Inferior parietal cortex (tissue), 1 donor: ENCODE results near the gene GSTT2.

Experiments used
- DNase-seq: peaks from one replicate; pipeline ENCODE4 v3.0.0-alpha.2; 2016; ENCODE audit errors: extremely low spot score

Gene GSTT2

DNA sequence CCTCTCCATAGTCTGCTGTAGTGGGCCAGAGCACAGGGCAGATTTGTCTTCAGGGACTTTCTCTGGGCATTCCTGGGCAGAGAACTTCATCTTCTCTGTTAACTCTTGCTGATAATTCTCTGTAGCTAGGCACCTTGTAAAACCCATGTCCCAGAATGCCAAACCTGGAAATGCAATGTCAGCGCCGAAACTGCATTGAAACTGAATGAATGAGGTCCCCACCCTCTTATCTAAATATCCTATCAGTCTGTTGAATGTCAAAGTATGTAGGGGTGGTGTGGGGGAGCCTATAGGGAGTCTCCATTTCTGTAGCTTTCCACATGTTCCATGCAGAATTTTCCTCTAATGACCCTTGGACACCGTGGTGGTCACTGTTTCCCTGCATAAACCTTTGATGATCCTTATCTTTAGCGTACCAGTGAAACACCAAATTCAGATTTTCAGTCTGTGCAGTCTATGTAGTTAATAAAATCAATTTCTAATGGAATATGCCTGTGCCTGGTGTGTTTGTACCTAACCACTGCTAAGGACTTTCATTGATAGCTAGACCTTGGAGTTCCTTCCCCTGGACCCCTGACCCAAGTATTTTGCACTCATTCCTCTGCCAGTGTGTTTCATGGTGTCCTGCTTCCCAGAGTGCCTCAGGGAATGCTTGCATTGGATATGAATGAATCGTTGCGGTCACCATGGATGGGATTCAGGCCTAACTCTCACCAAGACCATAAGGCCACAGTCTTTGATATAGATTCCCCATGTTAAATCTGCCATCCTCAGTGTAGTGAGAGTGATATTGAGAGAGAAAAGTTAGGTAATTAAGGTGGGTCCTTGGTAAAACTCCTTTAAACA is 28.7 kb downstream of the GSTT2 start:
- DNase-seq: no peak

DNA sequence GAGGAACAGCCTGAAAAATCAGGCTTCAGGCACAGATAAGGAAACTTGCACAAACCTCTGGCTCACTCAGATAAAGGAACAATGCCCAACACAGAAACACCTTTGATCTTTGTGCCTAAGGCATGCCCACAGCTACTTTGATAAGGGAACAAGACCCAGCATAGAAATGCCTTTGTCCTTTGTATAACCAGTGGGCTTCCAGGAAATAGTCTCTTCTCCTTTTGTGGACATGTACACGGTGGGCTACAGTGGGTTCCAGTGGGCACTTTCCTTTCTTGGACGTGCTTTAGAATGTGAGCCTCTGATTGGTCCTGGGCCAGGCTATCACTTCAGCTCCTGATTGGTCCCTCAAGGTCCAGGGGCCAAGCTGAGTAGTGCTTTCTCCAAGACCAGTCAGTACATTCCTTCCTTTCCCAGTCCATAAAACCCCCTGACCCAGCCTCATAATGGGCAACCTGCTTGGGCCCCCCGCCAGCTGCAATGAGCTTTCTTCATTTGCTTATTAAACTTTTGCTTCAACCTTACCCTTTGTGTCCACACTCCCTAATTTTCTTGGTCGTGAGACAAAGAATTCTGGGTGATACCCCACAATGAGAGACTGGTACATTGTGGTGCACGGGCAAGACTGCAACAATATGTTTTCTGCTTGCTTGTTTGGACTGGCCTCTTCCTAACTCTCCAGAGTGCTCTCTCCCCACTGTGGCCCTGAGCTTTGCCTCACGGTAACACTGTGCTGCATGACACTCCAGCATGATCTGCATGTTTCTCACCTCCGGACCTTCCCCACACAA is 29.5 kb downstream of the GSTT2 start:
- no peak for DNase-seq

DNA sequence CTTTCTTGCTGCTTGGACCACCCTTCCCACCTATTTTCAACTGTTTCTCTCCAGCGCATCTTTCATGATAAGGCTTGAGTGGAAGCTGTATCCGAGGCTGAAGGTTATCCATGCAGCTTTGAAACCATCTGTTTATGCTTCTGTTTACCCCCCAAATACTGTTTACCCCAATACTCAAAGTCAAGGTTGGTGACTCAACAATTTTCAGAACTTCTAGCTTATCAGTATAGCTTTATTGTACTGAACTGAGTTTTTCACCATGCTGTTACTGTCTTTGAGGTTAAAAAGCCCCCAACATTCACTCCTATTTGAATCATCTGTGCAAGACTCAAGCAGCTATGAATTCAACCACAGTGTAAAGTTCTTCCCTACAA is 30.1 kb downstream of the GSTT2 start:
- DNase-seq: no peak

DNA sequence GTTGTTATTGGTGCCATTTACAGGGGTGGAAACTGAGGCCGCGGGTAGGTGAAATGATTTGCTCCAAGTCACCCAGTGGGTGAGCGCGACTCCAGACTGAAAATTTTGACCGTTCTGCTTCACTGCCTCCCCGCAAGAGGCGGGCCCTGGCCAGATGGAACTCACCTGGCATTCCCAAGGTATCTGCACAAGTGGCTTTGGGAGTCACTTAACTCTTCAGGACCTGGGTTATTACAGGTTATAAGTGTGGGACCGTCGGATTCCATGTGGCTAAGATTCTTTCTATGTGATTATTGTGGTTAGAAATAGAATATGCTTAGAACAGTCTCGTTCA is 31.8 kb downstream of the GSTT2 start:
- no peak for DNase-seq

DNA sequence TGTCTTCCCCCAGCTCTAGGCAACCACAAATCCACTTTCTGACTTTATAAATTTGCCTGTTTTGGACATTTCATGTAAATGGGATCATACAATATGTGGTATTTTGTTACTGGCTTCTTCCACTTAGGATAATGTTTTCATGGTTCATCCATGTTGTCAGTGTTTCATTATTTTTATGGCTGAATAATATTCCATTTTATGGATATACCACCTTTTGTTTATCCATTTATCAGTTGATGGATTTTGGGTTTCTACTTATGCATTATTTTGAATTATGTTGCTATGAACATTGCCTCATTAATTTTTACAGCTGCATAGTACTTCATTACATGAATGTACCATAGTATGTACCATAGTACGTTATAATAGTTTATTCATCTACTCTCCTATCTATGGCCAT is 36.2 kb downstream of the GSTT2 start:
- no peak for DNase-seq

DNA sequence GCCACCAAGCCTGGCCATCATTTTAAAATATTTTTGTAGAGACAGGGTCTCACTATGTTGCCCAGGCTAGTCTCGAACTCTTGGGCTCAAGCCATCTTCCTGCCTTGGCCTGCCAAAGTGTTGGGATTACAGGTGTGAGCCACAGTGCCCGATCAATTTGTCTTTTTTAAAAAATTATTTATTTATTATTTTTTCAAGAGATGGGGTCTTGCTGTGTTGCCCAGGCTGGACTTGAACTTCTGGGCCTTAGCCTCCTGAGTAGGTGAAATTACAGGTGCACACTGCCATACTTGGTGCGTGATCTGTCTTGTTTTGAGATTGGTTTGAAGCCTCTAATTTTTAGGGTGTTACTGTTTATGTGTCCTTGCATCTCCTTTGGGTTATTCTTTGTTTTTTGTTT is 41.4 kb downstream of the GSTT2 start:
- DNase-seq: no peak

DNA sequence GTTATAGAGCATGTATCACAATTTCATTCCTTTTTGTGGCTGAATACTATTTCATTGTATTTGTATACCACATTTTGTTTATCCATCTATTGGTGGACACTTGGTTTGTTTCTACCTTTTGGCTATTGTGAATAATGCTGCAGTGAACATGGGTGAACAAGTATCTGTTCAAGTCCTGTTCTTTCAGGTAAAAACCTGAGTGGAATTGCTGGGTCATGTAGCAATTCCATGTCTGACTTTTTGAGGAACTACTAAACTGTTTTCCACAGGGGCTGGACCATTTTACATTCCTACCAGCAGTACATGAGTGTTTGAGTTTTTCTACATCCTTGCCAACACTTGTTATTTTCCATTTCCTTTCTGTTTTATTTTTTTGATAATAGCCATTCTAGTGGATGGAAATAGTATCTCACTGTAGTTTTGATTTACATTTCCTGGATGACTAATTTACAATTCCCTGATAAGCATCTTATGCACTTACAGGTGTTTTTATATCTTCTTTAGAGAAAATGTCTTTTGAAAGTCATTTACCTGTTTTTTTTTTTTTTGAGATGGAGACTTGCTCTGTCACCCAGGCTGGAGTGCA is 43.4 kb downstream of the GSTT2 start:
- DNase-seq: no peak

DNA sequence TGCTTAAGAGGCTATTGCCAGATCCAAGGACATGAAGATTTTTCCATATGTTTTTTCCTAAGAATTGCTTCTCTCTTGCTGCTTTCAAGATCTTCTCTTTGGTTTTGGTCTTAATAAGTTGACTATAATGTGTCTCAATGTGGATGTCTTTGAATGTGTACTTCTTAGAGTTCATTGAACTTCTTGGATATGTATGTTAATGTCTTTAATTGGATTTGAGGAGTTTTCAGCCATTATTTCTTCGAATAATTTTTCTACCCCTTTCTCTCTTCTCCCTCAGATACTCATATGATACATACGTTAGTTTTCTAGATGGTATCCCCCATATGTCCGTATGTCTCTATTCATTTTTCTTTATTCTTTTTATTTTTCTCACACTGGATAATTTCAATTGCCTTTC is 44.4 kb downstream of the GSTT2 start:
- no peak for DNase-seq

DNA sequence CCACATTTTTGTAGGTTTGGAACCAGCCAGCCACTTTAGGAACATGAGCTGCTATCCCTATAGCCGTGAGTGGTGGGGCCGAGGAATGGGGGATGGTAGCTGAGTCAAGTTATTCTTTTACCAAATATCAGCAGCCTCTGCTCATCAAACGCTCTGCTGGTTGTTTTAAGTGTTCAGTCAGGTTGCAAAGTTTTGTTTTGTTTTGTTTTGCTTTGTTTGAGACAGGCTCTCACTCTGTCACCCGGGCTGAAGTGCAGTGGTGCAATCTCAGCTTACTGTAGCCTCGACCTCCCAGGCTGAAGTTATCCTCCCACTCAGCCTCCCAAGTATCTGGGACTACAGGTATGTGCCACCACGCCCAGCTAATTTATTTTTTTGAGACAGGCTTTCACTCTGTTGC is 45.5 kb downstream of the GSTT2 start:
- no peak for DNase-seq

DNA sequence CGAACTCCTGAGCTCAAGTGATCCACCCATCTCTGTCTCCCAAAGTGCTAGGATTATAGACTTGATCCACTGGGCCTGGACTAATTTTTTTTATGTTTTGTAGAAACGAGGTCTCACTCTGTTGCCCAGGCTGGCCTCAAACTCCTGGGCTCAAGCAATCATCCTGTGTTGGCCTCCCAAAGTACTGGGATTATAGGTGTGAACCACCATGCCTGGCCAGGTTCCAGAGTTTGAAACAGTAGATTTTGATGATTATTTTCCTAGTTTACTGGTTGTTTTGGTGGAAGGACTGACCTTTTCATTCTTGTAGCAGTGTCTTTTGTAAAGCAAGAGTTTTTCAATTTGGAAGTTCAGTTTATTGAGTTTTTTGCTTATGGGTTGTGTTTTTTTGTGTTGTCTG is 46.1 kb downstream of the GSTT2 start:
- no peak for DNase-seq

DNA sequence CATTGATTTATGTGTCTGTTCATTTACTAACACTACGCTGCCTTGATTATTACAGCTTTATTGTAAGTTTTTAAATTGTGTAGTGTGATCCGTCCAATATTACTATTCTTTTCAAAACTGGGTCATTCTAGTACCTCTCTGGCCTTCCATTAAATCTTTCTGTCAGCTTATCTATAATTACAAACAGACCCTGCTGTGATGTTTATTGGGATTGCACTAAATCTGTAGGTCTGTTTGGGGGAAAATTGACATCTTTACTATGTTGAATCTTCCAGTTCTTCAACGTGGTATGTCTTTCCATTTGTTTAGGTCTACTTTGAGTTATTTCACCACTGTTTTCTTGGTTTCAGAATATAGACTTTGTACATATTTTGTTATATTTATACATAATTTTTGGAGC is 46.8 kb downstream of the GSTT2 start:
- no peak for DNase-seq

DNA sequence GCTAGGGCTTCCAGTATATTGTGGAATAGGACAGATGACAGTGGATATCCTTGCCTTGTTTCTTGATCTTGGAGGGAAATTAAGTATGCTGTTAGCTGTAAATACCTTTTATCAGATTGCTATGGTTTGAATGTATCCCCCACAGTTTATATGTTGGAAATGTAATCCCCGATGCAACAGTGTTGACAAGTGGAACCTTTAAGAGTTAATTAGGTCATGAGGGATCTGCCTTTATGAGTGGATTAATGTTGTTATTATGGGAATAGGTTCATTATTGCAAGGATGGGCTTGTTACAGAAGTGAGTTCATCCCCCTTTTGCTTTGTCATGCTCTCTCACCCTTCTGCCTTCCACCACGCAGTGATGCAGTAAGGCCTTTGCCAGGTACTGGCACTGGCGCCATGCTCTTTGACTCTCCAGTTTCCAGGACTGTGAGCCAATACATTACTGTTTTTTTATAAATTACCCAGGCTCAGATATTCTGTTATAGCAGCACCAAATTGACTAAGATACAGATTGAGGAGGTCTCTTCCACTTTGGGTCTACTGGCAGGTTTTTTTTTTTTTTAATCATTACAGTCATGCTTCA is 47.5 kb downstream of the GSTT2 start:
- DNase-seq: no peak

DNA sequence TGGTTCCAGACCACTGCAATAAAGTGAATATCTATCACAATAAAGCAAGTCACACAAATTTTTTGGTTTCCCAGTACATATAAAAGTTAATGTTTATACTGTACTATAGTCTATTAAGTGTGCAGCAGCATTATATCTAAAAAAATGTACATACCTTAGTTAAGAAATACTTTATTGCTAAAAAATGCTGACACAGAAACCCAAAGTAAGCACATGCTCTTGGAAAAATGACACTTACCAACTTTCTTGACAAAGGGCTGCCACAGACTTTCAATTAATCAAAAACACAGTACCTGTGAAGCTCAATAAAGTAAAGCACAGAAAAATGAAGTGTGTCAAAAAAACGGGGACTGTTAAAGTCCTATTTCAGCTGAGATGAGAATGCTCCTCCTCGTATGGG is 48.1 kb downstream of the GSTT2 start:
- no peak for DNase-seq

DNA sequence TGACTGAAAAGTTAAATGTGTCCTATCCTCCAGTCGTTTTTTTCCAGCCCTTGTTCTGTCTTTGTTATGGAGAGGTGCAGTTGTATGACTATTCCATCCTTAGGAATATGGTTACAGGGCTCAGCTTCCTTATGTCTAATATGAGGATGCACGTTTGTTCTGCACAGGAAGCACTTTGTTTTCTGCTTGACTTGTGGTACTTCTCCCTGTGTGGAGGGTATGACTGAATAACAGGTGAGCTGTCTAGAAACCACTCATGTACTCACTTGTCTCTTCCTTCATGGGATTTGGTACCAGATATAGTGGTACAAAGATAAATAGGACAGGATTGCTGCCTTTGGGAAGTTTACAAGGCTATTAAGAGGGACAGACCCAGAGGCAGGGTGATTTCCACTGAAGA is 48.6 kb downstream of the GSTT2 start:
- DNase-seq: no peak

DNA sequence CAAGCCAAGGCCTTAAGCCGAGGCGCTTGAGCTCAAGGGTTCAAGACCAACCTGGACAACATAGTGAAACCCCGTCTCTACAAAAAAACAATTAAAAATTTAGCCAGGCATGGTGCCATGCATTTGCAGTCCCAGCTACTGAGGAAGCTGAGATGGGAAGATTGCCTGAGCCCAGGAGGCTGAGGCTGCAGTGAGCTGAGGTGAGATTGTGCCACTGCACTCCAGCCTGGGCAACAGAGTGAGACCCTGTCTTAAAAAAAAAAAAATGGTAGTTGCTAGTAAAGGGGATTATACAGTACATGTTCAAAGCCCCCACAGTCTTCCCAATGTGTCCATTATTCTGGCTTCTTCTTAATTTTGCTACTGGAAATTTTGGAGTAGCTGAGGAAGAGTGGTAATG is 49.4 kb downstream of the GSTT2 start:
- no peak for DNase-seq

DNA sequence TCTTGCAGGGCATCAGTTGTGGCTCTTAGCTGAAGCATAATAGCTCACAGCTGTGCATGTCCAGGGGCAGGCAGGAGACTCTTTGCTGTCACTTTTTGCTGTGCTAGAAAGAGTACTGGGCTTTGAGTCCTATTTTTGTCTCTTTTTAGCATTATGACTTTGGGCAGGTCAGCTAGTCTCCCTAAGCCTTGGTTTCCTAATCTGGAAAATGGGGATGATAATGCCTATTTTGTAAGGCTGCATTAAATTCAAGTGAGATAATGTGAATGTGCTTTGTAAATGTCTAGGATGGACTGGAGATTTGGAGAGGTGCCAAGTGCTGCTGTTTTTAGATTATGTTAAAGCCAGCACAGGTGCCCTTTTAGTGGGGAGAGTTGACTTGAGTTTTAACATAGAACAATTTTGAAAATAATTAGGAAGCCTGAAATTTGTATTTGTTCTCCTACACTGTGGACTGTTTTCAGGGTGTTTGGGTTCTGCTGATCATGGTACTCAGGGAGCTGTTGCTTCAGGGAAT is 50.3 kb downstream of the GSTT2 start:
- DNase-seq: no peak
